Measurements from ENCODE around the gene DAND5. TPM values are rescaled to one million over a fixed set of nuclear protein-coding genes. Genes with fewer than 3 reads are reported as not detected.
A peak's percentile ranks its signal among the peaks of the same experiment; 100 is the strongest.

The DAND5 gene
- total RNA-seq, 1 donor from 2014 or later, result 0.32 TPM

DNA sequence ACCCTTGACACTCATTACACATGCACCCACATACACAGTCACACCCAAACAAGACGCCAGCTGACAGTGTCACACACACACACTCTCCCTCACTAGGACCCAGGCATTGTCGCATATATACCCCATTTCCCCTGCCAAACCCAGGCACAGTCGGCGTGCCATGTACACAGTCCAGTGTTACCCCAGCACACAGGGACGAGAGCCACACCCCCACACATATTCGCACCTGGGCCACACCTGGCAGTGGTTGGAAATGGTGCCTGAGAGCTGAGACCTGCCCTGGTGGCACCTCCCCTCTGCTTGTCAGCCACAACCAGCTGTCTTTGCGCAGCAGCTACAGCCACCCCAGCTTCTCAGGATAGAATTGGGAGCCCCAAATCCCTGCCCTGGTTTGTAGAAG, 34.9 kb downstream of the DAND5 start:
- Histone ChIP-seq H3K4me3 (no peak overlapping the region), H3K9me3 (no peaks in the 10 kb centered on the region), H3K4me1 (peaks cover 93% of the 10 kb centered on the region), H3K36me3 (no peaks in the 10 kb centered on the region), H3K27ac (peak overlapping the region; percentile 41), H3K27me3 (ENCODE audit: low read depth) (no peaks in the 10 kb centered on the region)
- intact Hi-C loops (cut with DNase I), result no loop called here
- DNase-seq (no peak), ATAC-seq (no peak)
- TF ChIP-seq, protein P1, sequence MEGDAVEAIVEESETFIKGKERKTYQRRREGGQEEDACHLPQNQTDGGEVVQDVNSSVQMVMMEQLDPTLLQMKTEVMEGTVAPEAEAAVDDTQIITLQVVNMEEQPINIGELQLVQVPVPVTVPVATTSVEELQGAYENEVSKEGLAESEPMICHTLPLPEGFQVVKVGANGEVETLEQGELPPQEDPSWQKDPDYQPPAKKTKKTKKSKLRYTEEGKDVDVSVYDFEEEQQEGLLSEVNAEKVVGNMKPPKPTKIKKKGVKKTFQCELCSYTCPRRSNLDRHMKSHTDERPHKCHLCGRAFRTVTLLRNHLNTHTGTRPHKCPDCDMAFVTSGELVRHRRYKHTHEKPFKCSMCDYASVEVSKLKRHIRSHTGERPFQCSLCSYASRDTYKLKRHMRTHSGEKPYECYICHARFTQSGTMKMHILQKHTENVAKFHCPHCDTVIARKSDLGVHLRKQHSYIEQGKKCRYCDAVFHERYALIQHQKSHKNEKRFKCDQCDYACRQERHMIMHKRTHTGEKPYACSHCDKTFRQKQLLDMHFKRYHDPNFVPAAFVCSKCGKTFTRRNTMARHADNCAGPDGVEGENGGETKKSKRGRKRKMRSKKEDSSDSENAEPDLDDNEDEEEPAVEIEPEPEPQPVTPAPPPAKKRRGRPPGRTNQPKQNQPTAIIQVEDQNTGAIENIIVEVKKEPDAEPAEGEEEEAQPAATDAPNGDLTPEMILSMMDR (IDR thresholded peaks at IDR 0.05), result no peak

DNA sequence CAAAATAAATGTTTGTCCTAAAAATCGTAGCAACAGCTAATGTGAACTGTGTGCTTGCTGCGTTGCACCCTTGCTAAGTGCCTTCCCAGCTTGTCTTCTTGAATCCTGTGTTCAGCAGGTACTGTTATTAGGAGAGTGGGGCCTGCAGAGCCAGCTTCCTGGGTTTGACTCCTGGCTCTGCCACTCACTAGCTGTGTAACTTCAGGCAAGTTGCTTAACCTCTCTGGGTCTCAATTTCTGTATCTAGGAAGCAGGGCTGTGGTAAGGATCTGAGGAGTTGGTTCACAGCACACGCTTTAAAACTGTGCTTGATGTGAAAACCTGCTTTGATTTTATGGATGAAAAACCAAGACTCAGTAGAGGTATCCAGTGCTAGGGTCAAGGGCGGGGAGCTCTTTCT, 35.9 kb downstream of the DAND5 start:
- Histone ChIP-seq H3K36me3 (no peaks in the 10 kb centered on the region), H3K27me3 (ENCODE audit: low read depth) (peaks cover 5% of the 10 kb centered on the region), H3K9me3 (no peaks in the 10 kb centered on the region), H3K27ac (peak overlapping the region; percentile 31), H3K4me1 (peaks cover 93% of the 10 kb centered on the region), H3K4me3 (no peak overlapping the region)
- ATAC-seq, result no peak
- TF ChIP-seq, protein P1 (IDR thresholded peaks at IDR 0.05), result no peak
- DNase-seq, result no peak
- intact Hi-C loops (cut with DNase I), result no loop called here

DNA sequence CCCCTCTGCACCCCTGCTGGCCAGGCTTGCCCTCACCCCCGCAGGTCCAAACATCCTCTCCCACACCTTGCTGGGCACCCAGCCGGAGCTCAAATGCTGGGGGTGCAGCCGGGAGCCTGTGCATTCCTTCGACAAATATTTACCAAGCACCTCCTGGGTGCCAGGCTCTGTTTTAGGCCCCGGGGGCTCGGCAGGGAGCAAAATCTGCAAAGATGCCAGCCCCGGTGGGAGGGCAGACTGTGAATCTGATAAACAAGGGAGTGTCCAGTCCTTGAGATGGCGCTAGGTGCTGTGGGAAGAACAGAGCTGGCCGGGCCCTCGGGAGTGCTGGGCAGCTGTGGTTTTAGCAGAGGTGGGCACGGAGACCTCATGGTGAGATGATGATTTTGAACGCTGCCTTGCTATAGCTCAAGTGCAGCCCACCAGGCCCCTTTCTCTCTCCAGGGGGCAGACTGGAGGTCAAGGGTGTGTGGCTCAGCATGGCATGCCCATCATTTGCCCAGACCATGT, 36.5 kb downstream of the DAND5 start:
- TF ChIP-seq, protein P1 (IDR thresholded peaks at IDR 0.05), result no peak
- intact Hi-C loops (cut with DNase I), result no loop called here
- Histone ChIP-seq H3K4me1 (peaks cover 94% of the 10 kb centered on the region), H3K4me3 (no peak overlapping the region), H3K36me3 (no peaks in the 10 kb centered on the region), H3K27me3 (ENCODE audit: low read depth) (peaks cover 11% of the 10 kb centered on the region), H3K27ac (peak overlapping the region; percentile 77), H3K9me3 (no peaks in the 10 kb centered on the region)
- DNase-seq (no peak), ATAC-seq (no peak)

DNA sequence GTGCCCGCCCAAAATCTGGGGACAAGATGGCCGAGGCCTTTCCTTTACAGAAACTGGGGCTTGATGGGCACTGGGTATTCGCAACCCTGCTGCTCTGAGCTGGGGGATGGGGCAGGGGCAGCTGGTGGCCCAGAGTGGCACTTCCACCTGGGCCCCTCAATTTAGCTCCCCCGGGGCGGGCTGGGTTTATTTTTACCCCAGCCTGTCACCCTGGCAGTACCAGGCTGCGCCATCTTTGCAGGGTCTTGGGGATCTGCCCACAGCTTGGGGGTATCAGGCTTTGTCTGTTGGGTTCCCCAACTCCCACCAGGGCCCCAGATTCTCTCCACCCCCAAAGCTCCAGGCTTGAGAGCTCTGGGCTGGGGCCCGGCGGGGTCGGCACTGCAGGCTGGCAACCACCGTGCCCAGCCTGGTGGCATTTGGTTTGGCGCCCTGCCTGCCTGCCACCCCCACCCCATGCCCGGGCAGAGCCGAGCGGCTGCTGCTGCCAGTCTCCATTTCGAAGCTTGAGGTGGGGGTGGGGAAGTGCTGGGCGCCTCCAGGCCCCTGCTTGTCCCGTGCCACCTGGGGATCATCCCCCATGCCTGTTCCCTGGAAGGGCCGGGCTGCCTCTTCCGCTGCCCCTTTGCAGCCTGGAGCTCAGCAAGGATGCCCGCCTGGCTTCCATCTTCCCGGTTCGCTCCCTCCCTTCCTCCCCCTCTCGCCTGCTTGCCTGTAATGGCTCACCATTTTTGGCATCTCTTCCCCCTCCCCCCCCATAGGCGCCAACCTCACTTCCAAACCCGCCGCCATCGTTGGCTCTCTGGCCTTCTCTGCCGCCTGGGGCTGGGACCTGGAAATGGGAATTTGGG, 37.3 kb downstream of the DAND5 start:
- H3K4me3 ChIP-seq, result no peak overlapping the region
- DNase-seq (no peak), ATAC-seq (peak in 1 of 2 donors; percentile 3)
- no peaks in the 10 kb centered on the region for H3K9me3 ChIP-seq
- peaks cover 94% of the 10 kb centered on the region for H3K4me1 ChIP-seq
- TF ChIP-seq, protein P1 (IDR thresholded peaks at IDR 0.05), result no peak
- peaks cover 18% of the 10 kb centered on the region for H3K27me3 ChIP-seq (ENCODE audit: low read depth)
- intact Hi-C loops (cut with DNase I), result no loop called here
- H3K27ac ChIP-seq, result peak overlapping the region; percentile 77
- H3K36me3 ChIP-seq, result no peaks in the 10 kb centered on the region

DNA sequence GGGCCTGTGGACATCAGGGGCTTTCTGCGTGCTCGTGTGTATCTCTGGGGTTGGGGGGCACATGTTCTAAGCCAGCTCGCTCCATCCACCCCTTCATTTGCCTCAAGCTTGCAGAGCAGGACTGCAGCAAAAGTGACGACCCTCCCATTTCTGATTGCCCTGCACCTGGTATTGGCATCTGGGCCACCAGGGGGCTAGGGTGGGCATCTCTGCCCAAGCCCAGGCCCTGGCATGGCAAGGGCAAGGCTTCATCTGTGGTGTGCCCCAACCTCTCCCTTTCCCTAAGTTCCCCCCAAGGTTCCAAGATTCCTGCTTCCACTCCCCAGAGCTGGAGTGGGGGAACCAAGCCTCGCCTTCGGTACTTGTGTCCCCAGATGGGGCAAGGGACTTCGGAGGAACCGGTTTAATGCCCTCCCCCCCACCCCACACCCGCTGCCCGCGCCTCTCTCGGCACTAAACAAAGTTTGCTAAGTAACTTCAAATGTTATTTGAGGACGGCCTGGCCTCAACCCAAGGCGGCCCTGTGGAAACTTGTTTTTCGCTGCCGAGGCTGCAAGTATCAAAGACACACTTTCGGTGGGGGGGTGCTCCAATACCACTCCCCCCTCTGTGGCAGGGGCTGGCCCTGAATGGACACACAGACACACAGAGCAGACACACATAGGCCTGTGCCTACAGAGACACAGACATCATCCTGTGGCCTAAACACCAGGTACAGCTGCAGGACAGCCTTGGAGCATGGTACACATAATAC, 38.1 kb downstream of the DAND5 start:
- Histone ChIP-seq H3K4me1 (peaks cover 96% of the 10 kb centered on the region), H3K27me3 (ENCODE audit: low read depth) (peaks cover 26% of the 10 kb centered on the region), H3K4me3 (peak overlapping the region; percentile 17), H3K9me3 (no peaks in the 10 kb centered on the region), H3K27ac (peak overlapping the region; percentile 77), H3K36me3 (no peaks in the 10 kb centered on the region)
- TF ChIP-seq, protein P1 (IDR thresholded peaks at IDR 0.05), result no peak
- intact Hi-C loops (cut with DNase I), result no loop called here
- DNase-seq, result peak; percentile 89
- ATAC-seq, result peak; percentile 68 to 73

All from lower lobe of right lung (tissue), 2 donors.